ENCODE data around the gene LIMK2.

GRCh38 chr22:31260474-31260856 lies 48.4 kb downstream of the LIMK2 start:
- TF ChIP-seq CTCF (optimal IDR thresholded peaks at IDR 0.05 in 1 of 3, IDR thresholded peaks at IDR 0.05 in 1 of 3, conservative IDR thresholded peaks at IDR 0.05 in 1 of 3; ENCODE audit: extremely low read depth in 1 of 3, insufficient read depth in 2 of 3, low read length in 3 of 3) (no peak), EZH2 (IDR thresholded peaks at IDR 0.05; ENCODE audit: low read length) (no peak)
